ENCODE measurements around the gene SNX10. TPM values are rescaled to one million over a fixed set of nuclear protein-coding genes. Genes with fewer than 3 reads are reported as not detected.

SNX10 gene
- total RNA-seq, 1 donor from 2014 or later = 9.4 TPM

DNA sequence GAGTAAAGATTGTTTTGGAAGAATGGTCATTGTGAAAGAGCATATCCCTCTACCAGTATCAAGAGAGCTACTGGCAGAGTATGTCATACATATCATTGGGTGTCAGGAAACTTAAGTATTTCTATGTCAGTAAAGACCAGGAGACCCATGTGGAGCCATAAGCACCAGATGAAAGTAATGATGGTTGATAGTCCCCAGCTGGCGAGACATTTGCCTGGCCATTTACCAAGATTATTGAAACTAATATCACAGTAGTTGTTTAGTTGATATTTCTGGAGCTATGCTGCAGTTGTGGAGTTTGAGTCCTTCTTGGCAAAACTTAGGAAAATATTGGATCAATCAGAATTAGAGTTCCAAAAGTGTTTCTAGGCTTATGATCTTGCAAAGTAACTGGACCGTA, 114.8 kb downstream of the SNX10 start:
- DNase-seq = no peak

- DNase-seq = no peak
These were observed 118.2 kb downstream of the SNX10 start for GRCh38 chr7:26409661-26410547.

- DNase-seq = peak; percentile 37
These were observed 121.5 kb downstream of the SNX10 start for GRCh38 chr7:26413007-26413691.

DNA sequence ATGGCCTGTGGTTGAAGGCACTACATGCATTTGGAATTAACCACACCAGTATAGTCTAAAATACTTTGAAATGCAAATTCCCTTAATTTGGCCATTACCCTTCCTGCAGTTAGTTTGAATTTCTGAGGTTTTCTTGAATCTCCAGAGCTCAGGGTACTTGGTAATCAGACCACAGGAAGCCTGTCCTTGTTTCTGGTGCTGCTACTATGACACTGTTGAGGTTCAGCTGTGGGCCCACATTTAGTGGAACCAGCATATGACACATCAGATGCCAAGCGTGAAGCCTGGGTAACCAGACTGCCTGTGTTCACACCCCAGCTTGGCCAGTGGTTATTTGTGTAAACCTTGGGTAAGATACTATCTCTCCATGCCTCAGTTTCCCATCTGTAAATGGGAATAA, 124.3 kb downstream of the SNX10 start:
- no peak for DNase-seq

DNA sequence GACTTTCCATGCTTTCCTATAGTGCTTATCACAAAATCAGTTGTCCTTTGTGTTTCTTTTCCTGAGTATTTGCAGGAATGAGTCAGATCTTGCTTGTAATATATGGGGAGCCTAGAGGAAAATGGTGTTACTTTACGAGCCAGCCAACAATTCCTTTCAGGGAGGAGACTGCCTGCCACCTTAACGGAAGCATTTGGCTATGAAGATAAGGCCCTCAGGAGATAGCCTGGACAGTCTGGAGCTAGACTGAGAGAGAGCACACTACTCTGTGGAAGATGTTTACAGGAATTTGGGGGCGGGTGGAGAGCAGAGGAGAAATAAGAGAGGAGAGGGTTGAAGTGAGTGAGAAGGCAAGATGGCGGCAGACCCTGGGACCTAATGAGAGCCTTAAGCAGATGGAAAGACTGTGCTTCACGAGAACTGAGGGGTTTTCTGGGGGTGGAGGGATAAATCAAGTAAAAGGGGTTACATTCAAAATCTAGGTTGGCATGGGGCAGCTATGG, 126.3 kb downstream of the SNX10 start:
- DNase-seq = peak; percentile 91

DNA sequence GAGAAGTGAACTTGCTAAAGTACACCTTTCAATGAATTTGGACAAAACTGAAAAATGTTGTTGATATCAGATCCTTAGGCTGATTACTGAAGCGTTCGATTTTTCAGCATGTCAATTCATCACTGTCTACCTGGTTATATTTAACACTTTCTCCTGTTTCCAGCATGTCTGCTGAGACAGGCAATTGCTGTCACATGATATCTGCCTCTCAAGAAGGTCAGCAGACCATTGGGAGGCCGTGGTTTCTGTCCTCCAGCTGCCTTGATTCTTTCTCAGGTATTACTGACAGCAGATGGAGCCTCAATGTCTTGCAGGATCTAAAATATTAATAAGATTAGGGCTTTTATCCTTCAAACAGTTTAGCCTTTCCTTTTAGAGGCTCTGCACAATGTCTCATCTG, 127.5 kb downstream of the SNX10 start:
- DNase-seq = no peak

- DNase-seq = no peak
These were observed 128.9 kb downstream of the SNX10 start for GRCh38 chr7:26420422-26421019.

DNA sequence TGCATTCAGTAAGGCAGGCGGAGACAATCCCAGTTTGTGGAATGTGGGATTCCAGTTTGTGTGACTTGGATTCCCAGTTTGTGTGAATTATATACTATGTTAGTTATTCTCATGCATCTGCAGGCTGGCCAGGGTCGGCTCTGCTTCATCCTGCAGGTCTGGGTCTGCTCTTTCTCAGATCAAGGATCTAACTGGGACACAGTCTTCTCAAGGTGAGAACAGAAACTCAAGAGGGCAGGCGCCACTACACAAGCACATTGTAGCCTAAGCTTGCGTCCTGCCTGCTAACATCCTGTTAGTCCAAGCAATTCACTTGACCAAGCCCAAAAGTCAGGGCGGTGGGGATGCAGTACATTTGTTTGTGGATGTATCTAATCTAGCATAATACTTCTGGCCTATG, 131.1 kb downstream of the SNX10 start:
- DNase-seq = no peak

DNA sequence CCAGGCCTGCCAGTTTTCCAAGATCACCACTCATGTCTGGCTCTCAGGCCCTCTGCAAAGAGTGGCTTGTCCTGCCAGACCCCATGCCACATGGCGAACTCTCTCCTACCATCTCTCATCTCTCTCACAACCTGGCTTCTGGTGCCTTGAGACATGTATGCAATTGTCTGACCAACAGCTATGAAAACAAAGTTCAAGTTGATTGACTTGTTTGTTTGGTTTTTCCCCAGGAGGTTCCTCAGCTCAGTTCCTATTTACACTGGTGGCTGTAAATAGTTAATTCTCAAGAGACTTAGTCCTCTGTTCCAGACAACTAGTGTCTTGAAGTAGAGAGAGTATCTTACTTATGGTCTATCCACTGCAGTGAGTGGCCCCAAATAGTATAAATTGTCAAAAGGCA, 131.8 kb downstream of the SNX10 start:
- DNase-seq = no peak

Other genes starting within 250 kb of the SNX10 start
- 33.4 and 38.6 TPM in 2 replicates for gene NFE2L3, start 139.7 kb upstream of the SNX10 start, total RNA-seq
- 105 and 187 TPM in 2 replicates for gene HNRNPA2B1, start 91.1 kb upstream of the SNX10 start, total RNA-seq
- gene CBX3, start 90.1 kb upstream of the SNX10 start, total RNA-seq = 154 and 176 TPM in 2 replicates